ENCODE data around the gene UBE2G1. TPM values are rescaled to one million over a fixed set of nuclear protein-coding genes. Genes with fewer than 3 reads are reported as not detected.

UBE2G1 gene
- total and polyA plus RNA-seq, 2 of the 13 experiments (the other 11 are each of a cell fraction or from before 2014, with no cell fraction given): 27.9 to 42.6 TPM

- TF ChIP-seq NFATC3 (CRISPR knock-in tag; IDR thresholded peaks at IDR 0.05) (no peak), SCMH1 (CRISPR knock-in tag; IDR thresholded peaks at IDR 0.05; ENCODE audit: borderline replicate concordance) (no peak)
Measured at GRCh38 chr17:4272213-4272971, 94.1 kb downstream of the UBE2G1 start (continued).

DNA sequence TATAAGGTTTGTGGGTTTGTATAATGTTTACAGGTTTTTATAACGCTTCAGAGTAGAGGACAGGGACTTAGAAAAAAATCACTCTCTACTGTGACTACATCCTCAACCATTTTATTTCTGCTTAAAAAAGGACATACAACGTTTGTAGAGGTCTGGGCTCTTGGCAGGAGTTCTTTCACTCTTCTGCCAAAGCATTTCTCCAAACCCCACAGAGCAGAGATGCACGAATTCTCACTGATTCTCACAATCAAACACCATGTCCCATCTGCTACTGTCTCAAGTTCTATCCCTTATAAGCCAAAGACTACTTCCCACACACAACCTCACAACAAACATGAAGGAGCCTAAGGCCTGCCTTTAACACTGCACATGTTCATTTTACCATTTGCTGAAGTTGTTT lies 95.7 kb downstream of the UBE2G1 start:
- intact Hi-C loops (cut with micrococcal nuclease; ENCODE audit: unreplicated experiment): no loop called here
- no peak for TF ChIP-seq HNF1B (CRISPR knock-in tag; IDR thresholded peaks at IDR 0.05)
- TF ChIP-seq ZNF512 (CRISPR knock-in tag; IDR thresholded peaks at IDR 0.05): no peak
- no peak for TF ChIP-seq PAX8 (CRISPR knock-in tag; IDR thresholded peaks at IDR 0.05; ENCODE audit: borderline replicate concordance)
- TF ChIP-seq, protein P1, sequence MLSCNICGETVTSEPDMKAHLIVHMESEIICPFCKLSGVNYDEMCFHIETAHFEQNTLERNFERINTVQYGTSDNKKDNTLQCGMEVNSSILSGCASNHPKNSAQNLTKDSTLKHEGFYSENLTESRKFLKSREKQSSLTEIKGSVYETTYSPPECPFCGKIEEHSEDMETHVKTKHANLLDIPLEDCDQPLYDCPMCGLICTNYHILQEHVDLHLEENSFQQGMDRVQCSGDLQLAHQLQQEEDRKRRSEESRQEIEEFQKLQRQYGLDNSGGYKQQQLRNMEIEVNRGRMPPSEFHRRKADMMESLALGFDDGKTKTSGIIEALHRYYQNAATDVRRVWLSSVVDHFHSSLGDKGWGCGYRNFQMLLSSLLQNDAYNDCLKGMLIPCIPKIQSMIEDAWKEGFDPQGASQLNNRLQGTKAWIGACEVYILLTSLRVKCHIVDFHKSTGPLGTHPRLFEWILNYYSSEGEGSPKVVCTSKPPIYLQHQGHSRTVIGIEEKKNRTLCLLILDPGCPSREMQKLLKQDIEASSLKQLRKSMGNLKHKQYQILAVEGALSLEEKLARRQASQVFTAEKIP (CRISPR knock-in tag; IDR thresholded peaks at IDR 0.05; ENCODE audit: borderline replicate concordance): no peak
- TF ChIP-seq, protein P2, sequence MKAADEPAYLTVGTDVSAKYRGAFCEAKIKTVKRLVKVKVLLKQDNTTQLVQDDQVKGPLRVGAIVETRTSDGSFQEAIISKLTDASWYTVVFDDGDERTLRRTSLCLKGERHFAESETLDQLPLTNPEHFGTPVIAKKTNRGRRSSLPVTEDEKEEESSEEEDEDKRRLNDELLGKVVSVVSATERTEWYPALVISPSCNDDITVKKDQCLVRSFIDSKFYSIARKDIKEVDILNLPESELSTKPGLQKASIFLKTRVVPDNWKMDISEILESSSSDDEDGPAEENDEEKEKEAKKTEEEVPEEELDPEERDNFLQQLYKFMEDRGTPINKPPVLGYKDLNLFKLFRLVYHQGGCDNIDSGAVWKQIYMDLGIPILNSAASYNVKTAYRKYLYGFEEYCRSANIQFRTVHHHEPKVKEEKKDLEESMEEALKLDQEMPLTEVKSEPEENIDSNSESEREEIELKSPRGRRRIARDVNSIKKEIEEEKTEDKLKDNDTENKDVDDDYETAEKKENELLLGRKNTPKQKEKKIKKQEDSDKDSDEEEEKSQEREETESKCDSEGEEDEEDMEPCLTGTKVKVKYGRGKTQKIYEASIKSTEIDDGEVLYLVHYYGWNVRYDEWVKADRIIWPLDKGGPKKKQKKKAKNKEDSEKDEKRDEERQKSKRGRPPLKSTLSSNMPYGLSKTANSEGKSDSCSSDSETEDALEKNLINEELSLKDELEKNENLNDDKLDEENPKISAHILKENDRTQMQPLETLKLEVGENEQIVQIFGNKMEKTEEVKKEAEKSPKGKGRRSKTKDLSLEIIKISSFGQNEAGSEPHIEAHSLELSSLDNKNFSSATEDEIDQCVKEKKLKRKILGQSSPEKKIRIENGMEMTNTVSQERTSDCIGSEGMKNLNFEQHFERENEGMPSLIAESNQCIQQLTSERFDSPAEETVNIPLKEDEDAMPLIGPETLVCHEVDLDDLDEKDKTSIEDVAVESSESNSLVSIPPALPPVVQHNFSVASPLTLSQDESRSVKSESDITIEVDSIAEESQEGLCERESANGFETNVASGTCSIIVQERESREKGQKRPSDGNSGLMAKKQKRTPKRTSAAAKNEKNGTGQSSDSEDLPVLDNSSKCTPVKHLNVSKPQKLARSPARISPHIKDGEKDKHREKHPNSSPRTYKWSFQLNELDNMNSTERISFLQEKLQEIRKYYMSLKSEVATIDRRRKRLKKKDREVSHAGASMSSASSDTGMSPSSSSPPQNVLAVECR (CRISPR knock-in tag; IDR thresholded peaks at IDR 0.05; ENCODE audit: borderline replicate concordance): no peak
- no peak overlapping the region for H3K27ac ChIP-seq (ENCODE audit: extremely low read length, insufficient read depth, low read length)
- H3K4me1 ChIP-seq (ENCODE audit: insufficient read depth, low read length): no peaks in the 10 kb centered on the region
- peaks cover 1% of the 10 kb centered on the region for H3K79me2 ChIP-seq (ENCODE audit: insufficient read depth, low read length)
- POLR2A ChIA-PET: no interaction called here
- 81% methylated on average over 3 of the region's 3 CpGs for whole genome bisulfite sequencing (ENCODE audit: low lambda C conversion rate)
- no peak overlapping the region for H3K4me3 ChIP-seq (replicated peaks in 1 of 3; ENCODE audit: insufficient read depth in 1 of 3, low read depth in 2 of 3, low read length in 3 of 3)
- H4K20me1 ChIP-seq (ENCODE audit: insufficient read depth, low read length): no peaks in the 10 kb centered on the region
- FAIRE-seq: no peak
- H3K27me3 ChIP-seq (ENCODE audit: control insufficient read depth in 1 of 2, insufficient read depth in 2 of 2, low read length in 2 of 2): no peaks in the 10 kb centered on the region
- ATAC-seq: no peak
- in situ Hi-C loops (cut with HindIII; ENCODE audit: extremely low pct_ligation_motif_present, low pct_unique_long_range_greater_than_20kb): no loop called here
- H3K9ac ChIP-seq (ENCODE audit: insufficient read depth, low read depth, low read length): no peak overlapping the region
- H2AFZ ChIP-seq (ENCODE audit: low read length): no peak overlapping the region
- CTCF ChIA-PET (ENCODE audit: low intra/inter-chr PET ratio, low total read pairs): no interaction called here
- H3K4me2 ChIP-seq (ENCODE audit: low read depth, low read length): no peak overlapping the region
- H3K9me3 ChIP-seq (ENCODE audit: low read length): no peaks in the 10 kb centered on the region
- DNase-seq (ENCODE audit: low spot score): no peak
- H3K36me3 ChIP-seq (replicated peaks in 1 of 2; ENCODE audit: control insufficient read depth in 1 of 2, insufficient read depth in 2 of 2, low read length in 2 of 2): peaks cover 2 to 29% of the 10 kb centered on the region in 2 experiments
- BruUV-seq (replicated peaks): no TSS peak

Data from HepG2 (cell line).